Body of pancreas (tissue), 4 donors: ENCODE results near the gene VARS1. TPM values are rescaled to one million over a fixed set of nuclear protein-coding genes. Genes with fewer than 3 reads are reported as not detected.
"Not testable (repeated sequence)": the region's sequence is repeated elsewhere in the genome, so short reads cannot be mapped to it uniquely, and the experiment has no call there.

ENCODE experiments used
- ATAC-seq: fragments of 150-250 bp; one replicate; pipeline ENCODE4 v1.9.1; 2016
- DNase-seq, 4 donors: peaks; one replicate each; pipeline ENCODE4 v3.0.0-alpha.2; 2019
- H3K27ac ChIP-seq, 4 donors: fragments of 200-600 bp; sonication (generic); 1 replicate in 3 of 4; 2 replicates in 1 of 4; pipeline versions ENCODE4 v1.5.1 to v1.6.1; 2016 to 2019; ENCODE audit warnings: mild to moderate bottlenecking in 1 of 4, mixed read lengths in 1 of 4, moderate library complexity in 1 of 4
- H3K27me3 ChIP-seq, 2 donors: fragments of 200-600 bp; sonication (generic); one replicate each; pipeline ENCODE4 v1.6.0; 2016; ENCODE audit warnings: mild to moderate bottlenecking in 1 of 2
- H3K36me3 ChIP-seq, 2 donors: fragments of 200-600 bp; sonication (generic); replicated peaks in 1 of 2; 2 replicates each; pipeline ENCODE4 v1.5.1; 2016; ENCODE audit warnings: low read depth in 2 of 2; ENCODE audit not compliant: insufficient read depth in 1 of 2
- H3K4me1 ChIP-seq: fragments of 200-600 bp; sonication (generic); one replicate; pipeline ENCODE4 v1.6.0; 2016
- H3K4me3 ChIP-seq, 2 donors: fragments of 200-600 bp; sonication (generic); 1 replicate in 1 of 2; 2 replicates in 1 of 2; pipeline ENCODE4 v1.5.1; 2016 to 2019
- H3K9me3 ChIP-seq, 3 donors: fragments of 200-600 bp; sonication (generic); 1 replicate in 2 of 3; 2 replicates in 1 of 3; pipeline ENCODE4 v1.5.1; 2016
- POLR2A ChIP-seq, 3 donors: fragments of 450-650 bp; IDR thresholded peaks; one replicate each; pipeline ENCODE4 v1.6.1; 2016; ENCODE audit warnings: antibody characterized with exemption in 3 of 3, mild to moderate bottlenecking in 2 of 3
- WGBS, 2 donors: methylation state at CpG; one replicate each; pipeline ENCODE4 v1.1.5; 2017; 5-methylcytosine and 5-hydroxymethylcytosine counted together
- intact Hi-C: fragments of 100-400 bp; cut with DNase I; formaldehyde crosslinking; loops from one replicate; pipeline ENCODE4 v1.15.1; 2023
- total RNA-seq, 2 donors: library from RNA; depleted of rRNA; stranded (reverse); fragments of >200 nt; gene quantifications; one replicate each; pipeline ENCODE4 v1.1.0, GENCODE V29; 2016
- TF ChIP-seq, protein P1 (sequence below), 7 experiments: fragments of 450-650 bp in 4 of 7; fragments of 200-600 bp in 3 of 7; sonication (generic) in 3 of 7; IDR thresholded peaks; one replicate each; pipeline ENCODE4 v1.5.1; 2016 to 2019; ENCODE audit warnings: antibody characterized with exemption in 7 of 7

Gene VARS1
- total RNA-seq, 2 donors from 2014 or later = 39.2 to 67.6 TPM

DNA sequence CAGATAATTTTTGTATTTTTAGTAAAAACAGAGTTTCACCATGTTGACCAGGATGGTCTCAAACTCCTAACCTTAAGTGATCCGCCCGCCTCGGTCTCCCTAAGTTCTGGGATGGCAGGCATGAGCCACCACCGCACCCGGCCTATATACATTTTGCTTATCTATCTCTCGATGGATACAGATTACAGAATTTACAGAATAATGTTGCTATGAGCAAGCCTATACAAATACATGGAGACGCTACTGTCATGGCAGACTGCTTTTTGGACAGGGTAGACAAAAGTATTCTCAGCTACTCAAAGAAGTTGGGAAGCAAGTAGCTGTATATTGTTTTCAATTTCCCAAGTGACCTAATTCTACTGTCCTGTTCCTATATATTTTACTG is 17.9 kb upstream of the VARS1 start:
- Histone ChIP-seq H3K9me3 (no peaks in the 10 kb centered on the region), H3K27ac (peak overlapping the region; percentile 66 to 100 (median 94)), H3K36me3 (no peaks in the 10 kb centered on the region), H3K27me3 (no peaks in the 10 kb centered on the region), H3K4me3 (no peak overlapping the region), H3K4me1 (peaks cover 27% of the 10 kb centered on the region)
- ATAC-seq = no peak
- 85 to 88% methylated on average over 7 of the region's 7 CpGs for WGBS, 2 donors
- no peak for TF ChIP-seq POLR2A (IDR thresholded peaks at IDR 0.05)
- TF ChIP-seq, protein P1, sequence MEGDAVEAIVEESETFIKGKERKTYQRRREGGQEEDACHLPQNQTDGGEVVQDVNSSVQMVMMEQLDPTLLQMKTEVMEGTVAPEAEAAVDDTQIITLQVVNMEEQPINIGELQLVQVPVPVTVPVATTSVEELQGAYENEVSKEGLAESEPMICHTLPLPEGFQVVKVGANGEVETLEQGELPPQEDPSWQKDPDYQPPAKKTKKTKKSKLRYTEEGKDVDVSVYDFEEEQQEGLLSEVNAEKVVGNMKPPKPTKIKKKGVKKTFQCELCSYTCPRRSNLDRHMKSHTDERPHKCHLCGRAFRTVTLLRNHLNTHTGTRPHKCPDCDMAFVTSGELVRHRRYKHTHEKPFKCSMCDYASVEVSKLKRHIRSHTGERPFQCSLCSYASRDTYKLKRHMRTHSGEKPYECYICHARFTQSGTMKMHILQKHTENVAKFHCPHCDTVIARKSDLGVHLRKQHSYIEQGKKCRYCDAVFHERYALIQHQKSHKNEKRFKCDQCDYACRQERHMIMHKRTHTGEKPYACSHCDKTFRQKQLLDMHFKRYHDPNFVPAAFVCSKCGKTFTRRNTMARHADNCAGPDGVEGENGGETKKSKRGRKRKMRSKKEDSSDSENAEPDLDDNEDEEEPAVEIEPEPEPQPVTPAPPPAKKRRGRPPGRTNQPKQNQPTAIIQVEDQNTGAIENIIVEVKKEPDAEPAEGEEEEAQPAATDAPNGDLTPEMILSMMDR (IDR thresholded peaks at IDR 0.05) = no peak
- DNase-seq = no peak
- intact Hi-C loops = no loop called here

- TF ChIP-seq POLR2A (IDR thresholded peaks at IDR 0.05) = no peak
- TF ChIP-seq, protein P1 (IDR thresholded peaks at IDR 0.05) = no peak
- Histone ChIP-seq H3K27me3 (no peaks in the 10 kb centered on the region), H3K4me1 (peaks cover 21% of the 10 kb centered on the region), H3K4me3 (no peak overlapping the region), H3K36me3 (no peaks in the 10 kb centered on the region), H3K27ac (no peak overlapping the region), H3K9me3 (no peaks in the 10 kb centered on the region)
- DNase-seq (no peak), ATAC-seq (no peak)
- WGBS, 2 donors = 83 to 87% methylated on average over 12 of the region's 12 CpGs
- intact Hi-C loops = no loop called here
These were observed 16.1 kb upstream of the VARS1 start for GRCh38 chr6:31811645-31812044.

GRCh38 chr6:31808599-31808998 is 13.0 kb upstream of the VARS1 start:
- H3K27ac ChIP-seq, DNase-seq, H3K9me3 ChIP-seq, intact Hi-C loops, H3K4me3 ChIP-seq, H3K36me3 ChIP-seq, ATAC-seq, H3K27me3 ChIP-seq: not testable (repeated sequence)
- peaks cover 16% of the 10 kb centered on the region for H3K4me1 ChIP-seq
- WGBS, 2 donors = 87 to 89% methylated on average over 10 of the region's 10 CpGs

- H3K27me3 ChIP-seq = no peaks in the 10 kb centered on the region
- H3K27ac ChIP-seq = peak within 1 kb of the TSS; percentile 70 to 96 (median 90)
- intact Hi-C loops = no loop called here
- peak; percentile 72 to 87 (median 81) for TF ChIP-seq POLR2A (IDR thresholded peaks at IDR 0.05)
- TF ChIP-seq, protein P1 (IDR thresholded peaks at IDR 0.05) = peak in 4 of 7 experiments; percentile 18 to 35 (median 28)
- ATAC-seq (peak; percentile 99), DNase-seq (peak; percentile 98 to 99 (median 98))
- H3K9me3 ChIP-seq = no peaks in the 10 kb centered on the region
- 0 to 1% methylated on average over 37 to 50 of the region's 51 CpGs for WGBS, 2 donors
- H3K4me3 ChIP-seq = peak within 1 kb of the TSS; percentile 21 to 51
- no peaks in the 10 kb centered on the region for H3K36me3 ChIP-seq
- peaks cover 14% of the 10 kb centered on the region for H3K4me1 ChIP-seq
These were observed 11.1 kb upstream of the VARS1 start, which contains the start of gene LSM2 for GRCh38 chr6:31806470-31807272. Gene LSM2, minus strand, starts transcription at chr6:31806966. Its CDS starts 209 bp downstream, at chr6:31806757.

DNA sequence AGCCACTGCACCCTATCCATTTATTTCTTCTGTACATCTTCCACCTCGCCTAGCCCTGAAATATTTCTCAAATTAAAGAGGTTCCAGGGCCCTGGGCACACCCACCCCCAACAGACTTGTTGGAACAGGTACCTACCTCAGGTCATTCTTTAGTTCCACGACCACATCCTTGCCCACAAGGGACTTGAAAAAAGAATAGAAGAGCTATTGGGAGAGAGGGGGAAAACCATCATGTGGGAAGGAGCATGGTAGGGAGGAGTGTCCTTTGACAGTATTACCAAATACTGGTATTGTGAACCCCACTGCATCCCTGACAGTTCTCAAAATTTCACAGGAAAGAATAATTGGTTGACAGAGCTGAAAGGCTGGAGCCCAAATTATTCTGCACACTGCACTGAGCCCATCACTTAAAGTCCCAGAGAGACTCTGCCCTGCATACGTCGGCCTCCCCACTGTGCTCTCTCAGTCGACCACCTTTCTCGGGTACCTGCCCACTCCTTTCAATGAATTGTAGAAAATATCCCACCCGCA is 10.5 kb upstream of the VARS1 start:
- no peak for TF ChIP-seq POLR2A (IDR thresholded peaks at IDR 0.05)
- TF ChIP-seq, protein P1 (IDR thresholded peaks at IDR 0.05) = no peak
- ATAC-seq (no peak), DNase-seq (no peak)

GRCh38 chr6:31801031-31801927 is 5.7 kb upstream of the VARS1 start:
- H3K27ac ChIP-seq, H3K9me3 ChIP-seq, DNase-seq, ATAC-seq, H3K4me3 ChIP-seq, intact Hi-C loops, H3K36me3 ChIP-seq, H3K27me3 ChIP-seq, H3K4me1 ChIP-seq: not testable (repeated sequence)
- WGBS, 2 donors = 88 to 95% methylated on average over 8 of the region's 8 CpGs

More for the DNA sequence above, 10.5 kb upstream of the VARS1 start:
- H3K4me3 ChIP-seq = peak overlapping the region; percentile 21 to 51
- H3K27me3 ChIP-seq = no peaks in the 10 kb centered on the region
- WGBS, 2 donors = 10 to 16% methylated on average over 6 to 7 of the region's 7 CpGs
- no peaks in the 10 kb centered on the region for H3K36me3 ChIP-seq
- H3K4me1 ChIP-seq = peaks cover 14% of the 10 kb centered on the region
- intact Hi-C loops = no loop called here
- peak overlapping the region; percentile 70 to 96 (median 90) for H3K27ac ChIP-seq
- H3K9me3 ChIP-seq = no peaks in the 10 kb centered on the region
